NCI-H345 (cell line): ENCODE measurements around the gene MTPN.
A peak's percentile ranks its signal among the peaks of the same experiment; 100 is the strongest.

ENCODE experiments used
- DNase-seq: peaks from one replicate; lab custom pipeline; 2025; lab: John Stamatoyannopoulos, UW

Gene MTPN

DNA sequence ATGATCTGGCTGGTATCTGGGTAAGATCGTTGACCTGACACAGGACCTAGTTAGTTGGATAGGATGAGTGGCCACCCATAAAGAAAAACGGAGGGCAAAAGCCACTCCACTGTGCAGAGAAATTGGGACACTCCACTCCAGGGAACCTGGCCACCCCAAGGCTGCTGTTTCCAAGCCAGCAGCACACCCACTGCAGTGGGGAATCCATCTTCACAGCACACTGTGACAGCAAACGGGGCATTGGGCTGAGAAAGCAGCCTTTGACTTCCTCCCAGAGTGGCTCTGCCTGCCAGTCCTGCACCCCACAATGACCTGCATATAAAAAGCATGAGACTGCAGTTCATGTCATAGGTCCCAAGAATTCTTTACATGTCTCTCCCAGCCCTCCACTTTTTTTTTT, 52.9 kb downstream of the MTPN start:
- no peak for DNase-seq

DNA sequence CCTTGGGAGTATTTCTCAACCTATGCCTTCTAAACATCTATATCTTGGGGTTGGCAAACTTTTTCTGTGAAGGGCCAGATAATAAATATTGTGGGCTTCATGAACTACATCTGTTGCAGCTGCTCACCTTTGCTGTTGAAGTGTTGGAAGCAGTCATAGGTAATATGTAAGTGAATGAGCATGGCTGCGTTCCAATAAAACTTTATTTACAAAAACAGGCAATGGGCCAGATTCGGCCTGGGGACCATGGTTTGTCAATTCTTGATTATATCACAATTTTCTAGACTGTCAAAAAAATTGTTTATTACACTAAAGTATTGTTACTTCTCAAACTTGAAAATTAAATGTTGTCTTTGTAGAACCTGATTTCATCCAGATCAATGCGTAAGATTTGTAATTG, 54.9 kb downstream of the MTPN start:
- DNase-seq, result no peak

DNA sequence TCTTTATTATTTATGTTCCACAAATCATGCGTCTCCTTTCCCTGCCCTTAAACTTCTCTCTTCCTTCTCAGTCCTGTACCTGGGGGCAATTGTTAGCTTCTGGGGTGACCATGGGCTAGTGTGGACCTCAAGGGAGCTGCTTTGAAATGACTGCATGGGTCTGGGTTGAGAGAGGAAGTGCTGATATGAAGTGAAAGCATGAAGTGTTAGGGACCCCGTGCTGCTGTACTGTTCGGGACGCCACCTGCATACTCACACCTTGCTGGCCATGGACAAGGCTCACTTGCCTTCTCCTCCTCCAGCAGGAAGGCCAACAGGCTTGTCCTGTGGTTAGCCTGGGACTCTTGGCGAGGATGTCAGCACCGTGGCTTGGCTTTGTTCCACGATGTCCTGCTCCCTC, 56.7 kb downstream of the MTPN start:
- no peak for DNase-seq

DNA sequence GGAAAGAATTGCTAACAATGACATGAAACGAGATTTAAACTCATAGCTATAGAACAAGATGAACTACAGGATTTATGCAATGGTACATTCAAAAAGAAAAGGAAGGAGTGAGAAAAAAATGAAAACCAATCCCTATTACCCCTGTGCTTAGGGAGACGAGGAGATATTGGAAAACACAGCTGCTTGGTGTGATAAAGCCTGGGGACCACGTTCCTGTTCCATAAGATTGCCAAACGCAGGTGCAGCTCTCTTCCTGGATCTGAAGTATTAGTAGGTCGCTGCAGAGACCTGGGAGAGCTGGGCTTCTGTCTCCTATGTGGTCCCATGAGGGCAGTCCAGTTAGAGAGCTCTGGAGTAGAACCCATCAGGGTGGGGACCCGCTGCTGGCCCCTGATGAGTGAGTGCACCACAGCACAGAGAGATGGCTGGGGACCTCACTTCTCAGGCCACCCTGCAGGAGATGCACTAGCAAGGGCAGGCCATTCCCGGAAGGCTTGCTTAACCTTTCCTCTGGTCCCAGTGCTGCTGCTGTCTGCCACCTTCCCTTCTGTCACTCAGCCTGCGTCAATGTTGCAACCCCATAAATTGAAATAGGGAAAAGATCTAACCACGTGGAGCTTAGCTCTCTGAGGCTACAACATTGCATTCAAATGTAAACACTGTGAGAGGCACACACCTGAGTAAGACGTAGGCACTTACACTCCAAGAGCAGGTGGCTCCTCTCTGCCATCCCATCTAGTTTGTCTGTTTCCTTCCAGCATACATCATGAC, 57.9 kb downstream of the MTPN start:
- DNase-seq, result peak; percentile 28

DNA sequence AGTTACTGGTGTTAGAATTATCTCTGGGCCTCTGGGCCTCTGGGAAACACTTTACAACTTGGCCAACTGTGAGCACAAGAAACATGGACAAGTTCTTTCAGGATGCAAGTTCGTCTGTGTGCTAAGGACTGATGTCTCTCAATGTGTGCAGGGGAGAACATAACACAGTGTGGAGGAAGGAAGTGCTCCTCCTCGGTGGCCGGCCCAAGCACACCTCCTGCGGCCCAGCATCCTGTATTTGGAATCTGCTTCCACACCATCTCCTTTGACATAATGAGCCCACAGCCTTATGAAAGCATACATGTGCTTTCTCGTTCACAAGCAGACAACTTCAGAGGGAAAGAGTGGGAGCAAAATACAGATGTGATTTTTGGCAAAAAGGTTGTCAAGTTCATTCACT, 59.0 kb downstream of the MTPN start:
- DNase-seq, result no peak

DNA sequence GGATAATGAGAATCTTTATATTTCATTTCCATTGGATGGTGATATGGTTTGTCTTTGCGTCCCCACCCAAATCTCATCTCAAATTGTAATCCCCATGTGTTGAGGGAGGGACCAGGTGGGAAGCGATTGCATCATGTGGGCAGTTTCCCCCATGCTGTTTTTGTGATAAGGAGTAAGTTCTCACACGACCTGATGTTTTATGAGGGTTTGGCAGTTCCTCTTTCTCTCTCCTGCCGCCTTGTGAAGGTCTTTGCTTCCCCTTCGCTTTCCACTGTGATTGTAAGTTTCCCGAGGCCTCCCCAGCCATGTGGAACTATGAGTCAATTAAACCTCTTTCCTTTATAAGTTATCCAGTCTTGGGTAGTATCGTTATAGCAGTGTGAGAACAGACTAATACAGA, 59.4 kb downstream of the MTPN start:
- no peak for DNase-seq

DNA sequence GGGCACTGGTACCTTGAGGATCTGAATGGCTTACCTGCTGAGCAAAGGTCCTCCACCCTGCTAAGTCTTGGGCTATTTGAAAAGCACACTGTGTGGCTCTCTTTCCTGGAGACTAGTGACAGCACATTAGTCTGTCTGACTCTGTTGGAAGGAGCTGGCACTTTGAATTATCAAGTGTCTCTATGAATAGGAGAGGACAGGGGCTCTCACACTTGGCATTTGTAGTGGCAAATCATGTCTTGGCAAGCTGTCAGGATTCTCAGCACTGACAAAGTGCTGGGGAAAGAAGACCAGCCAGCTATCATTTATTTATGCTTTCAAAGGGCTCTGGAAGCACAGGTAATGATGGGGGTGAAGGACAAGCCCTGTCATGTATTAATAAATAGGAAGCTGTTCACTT, 62.8 kb downstream of the MTPN start:
- peak; percentile 18 for DNase-seq

DNA sequence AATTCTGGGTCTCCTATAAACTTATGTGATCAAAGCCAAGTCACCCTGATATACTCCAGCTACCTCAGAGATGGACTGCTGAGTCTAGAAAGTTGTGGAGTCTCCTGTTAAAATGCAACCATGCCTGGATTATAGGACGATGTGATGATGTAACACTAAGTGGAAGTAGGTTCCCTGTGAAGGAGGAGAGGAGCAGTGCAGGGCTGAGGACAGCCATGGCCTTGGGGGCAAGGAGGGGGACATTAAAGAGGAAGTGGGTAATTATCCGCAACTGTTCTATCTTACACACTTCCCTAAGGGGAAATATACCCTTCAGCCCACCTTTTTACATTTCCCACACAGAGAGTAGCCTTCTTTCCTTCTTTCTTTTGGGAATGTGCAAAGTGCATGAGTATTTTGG, 63.8 kb downstream of the MTPN start:
- no peak for DNase-seq

DNA sequence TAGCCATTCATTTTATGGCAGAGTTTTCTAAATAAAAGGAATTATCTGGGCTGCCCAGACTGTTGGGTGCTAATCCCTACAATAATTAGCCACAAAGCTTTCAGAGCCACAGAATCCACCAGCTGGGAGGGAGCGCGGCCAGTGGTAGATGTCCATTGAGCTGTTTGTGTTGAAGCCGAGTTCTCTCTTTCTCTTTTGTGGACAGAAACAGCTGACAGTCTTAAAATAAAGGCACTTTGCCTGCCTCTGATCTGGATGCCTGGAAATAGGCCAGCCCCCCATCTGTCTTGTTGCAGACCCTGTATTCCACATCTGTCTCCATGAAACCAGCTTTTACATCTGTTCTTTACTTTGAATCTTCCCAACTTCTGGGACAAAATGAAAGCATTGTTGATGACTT, 66.1 kb downstream of the MTPN start:
- no peak for DNase-seq

DNA sequence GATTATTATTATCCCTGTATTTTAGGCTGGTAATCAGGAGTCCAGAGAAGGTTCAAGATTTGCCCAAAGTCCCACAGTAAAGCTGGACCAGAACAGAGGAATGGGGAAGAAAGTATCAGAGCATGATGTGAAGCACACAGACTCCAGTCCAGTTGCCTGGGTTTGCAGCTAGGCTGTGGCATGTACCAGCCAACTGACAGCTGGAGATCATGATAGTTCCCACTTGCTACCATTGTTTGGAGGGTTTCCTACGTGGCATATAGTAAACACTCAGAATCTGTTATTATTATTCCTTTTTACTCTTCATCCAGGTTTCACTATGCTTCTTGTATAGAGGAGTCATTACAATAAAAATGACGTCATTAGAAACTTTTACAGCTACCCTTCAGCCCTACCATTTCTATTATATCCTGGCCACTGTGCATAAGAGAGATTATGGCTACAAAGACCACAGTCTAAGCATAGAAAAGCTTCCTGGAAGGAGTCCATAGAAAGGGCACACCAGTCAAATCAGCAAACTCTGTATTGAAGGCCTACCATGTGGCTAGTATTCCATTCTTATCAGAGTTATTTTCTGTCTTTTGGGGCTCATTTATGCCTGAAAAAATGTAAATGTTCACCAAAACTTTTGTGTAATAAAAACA, 66.6 kb downstream of the MTPN start:
- DNase-seq, result no peak

DNA sequence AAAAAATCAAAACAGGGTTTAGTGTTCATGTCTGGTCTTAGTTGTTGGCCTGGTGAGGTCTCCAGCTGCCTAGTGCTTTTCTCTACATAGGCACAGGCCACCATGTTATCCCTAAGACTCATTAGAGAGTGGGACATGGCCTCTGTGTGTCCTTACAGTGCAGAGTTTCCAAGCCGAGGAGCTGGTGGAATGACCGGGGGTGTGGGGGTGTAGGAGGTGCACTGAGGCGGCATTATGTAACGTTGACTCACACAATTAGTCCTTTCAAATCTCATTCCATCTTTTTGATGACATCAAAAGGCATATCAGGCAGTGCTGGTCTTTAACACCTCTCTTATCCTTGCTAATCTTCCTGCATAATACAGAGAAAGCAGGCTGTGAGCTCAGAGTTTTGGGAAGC, 71.3 kb downstream of the MTPN start:
- no peak for DNase-seq

DNA sequence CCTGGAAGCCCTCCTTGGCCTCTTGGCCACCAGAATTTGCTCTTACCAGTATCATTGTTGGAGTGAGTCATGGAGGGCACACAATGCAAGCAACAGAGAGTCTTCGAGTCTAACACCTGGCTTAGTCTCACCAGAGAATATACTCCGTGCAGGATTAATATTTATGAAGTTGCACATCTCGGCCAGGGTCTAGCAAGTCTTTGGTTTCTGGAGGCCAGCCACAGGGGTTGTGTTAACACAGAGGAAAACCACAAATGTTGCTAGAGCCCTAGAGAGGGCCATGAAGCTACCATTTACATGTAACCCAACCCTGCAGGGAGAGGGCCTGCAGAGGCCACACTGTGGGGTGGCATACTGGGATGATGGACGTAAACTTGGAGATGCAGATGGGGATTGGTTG, 71.8 kb downstream of the MTPN start:
- DNase-seq, result no peak

DNA sequence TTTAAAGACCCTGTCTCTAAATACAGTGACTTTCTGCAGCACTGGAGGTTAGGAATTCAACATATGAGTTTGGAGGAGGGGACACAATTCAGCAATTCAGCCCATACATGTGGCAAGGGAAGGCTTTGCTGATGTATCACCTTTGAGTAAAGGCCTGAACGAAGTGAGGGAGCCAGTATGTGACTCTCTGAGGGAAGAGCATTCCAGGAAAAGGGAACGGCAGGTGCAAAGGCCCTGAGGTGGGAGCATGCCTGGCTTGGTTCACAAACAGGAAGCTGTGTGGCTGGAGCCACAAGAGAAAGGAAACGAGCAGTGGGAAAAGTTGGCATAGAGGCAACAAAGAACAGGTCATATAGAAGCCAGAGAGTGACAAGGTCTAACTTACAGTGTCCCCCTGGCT, 72.9 kb downstream of the MTPN start:
- DNase-seq, result no peak

DNA sequence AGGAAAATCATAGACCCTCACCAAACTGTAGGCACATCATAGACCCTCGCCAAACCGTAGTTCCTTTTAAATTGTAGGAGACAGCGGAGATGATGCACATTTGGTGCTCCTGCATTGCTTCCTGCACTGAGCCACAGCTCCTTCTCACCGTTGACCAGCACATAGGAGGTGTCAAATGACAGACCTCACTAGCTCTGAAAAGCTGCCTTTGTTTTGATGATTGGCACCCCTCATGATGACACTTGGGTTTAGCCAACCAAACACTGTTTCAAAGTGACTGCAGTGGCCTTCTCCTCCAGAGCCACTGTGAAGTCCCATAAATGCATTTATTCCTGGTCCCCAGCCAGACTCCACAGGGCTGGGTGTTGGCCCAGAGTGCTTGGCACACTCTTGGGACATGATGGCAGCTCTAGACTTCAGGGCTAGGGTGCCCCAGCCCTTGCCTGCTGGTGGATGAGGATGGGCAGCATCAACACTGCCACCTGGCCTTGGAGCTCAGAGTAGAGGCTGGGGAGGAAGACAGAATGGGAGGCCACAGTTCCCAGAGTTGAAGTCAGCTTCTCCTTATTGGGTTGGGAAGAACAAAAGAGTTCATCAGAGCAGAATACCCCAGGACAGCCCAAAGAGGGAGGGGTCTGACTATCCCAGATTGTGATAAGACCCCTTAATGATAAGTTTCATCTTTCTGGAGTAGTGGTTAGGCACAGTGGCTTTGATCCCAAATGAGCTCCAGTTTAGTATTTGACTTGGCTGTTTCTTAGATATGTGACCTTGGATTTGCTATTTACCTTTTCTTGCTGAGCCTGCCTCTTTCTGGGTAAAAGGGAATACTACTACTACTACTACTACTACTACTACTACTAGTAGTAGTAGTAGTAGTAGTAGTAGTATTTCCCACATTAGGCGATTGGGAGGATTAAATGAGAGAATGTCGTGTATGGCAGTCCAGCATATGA, 75.3 kb downstream of the MTPN start:
- no peak for DNase-seq

DNA sequence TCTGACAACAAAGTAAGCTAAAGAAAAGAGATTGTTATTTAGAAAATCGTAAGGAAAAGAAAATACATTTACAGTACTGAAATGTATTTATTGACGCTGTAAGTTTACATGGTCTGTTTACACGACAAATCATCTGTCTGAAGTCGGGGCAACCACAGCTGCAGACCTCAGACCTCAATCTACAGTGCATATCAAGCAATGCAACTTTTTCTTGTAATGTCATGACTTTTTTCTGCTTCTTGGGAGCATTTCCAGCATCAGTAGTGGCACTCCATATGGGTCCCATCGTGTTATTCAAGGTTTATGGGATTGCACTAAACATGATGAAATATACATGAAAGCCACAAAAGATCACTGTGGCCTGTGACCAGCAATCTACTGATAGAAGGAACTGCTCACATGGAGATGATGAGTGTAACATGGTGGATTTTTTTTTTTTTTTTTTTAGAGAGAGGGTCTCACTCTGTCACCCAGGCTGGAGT, 77.1 kb downstream of the MTPN start:
- DNase-seq, result no peak

DNA sequence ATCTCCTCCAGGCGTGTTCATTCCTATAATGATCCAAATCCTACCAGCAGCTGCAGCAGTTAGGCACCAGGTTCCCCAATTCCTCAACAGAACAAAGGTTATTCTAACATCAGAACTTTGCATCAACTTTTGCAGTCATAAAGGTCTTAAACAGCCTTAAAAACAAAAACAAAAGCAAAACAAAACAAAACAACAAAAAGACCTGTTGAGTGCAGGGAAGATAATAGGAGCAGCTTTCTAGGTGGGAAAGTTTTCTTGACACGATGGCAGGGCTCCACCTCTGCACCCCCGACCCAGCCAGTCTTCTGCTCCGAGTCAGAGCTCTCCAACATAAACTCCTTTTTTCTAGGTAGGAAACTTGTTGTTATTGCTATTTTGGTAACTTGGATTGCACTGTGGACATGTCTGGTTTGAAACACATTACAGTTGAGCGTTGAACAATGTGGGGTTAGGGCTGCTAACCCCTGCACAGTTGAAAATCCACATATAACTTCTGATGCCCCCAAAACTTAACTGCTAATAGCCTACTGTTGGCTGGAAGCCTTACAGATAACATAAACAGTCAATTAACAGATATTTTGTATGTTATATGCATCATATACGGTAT, 77.6 kb downstream of the MTPN start:
- no peak for DNase-seq

DNA sequence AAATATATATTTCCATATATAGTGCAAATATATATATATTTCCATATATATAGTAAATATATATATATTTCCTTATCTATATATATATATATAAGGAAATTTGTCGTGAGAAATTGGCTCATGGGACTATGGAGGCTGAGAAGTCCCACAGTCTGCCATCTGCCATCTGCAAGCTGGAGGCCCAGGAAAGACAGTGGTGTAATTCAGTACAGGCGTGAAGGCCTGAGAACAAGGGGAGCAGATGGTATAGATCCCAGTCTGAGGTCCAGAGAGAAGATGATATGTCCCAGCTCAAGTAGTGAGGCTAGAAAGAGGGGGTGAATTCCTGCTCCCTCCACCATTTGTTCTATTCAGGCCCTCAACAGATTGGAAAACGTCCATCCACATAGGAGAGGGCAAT, 78.9 kb downstream of the MTPN start:
- DNase-seq, result no peak

DNA sequence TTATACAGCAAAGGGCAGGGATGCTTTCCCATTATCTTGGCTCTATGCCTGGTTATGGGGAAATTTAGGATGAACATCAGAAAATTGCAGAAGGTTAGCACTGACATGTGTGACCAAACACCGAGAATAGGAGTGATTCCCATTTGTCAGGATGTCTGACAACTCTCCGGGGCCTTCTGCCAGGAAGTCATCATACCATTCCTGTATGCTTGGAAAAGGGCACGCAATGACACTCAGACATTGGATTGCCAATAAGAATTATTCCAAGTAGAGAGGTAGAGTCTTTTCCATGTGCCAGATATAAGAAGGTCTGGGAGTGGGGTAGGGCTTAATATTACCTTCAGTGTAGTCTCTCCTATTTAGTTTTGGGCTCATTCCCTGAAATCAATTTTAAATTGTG, 82.3 kb downstream of the MTPN start:
- DNase-seq, result no peak

DNA sequence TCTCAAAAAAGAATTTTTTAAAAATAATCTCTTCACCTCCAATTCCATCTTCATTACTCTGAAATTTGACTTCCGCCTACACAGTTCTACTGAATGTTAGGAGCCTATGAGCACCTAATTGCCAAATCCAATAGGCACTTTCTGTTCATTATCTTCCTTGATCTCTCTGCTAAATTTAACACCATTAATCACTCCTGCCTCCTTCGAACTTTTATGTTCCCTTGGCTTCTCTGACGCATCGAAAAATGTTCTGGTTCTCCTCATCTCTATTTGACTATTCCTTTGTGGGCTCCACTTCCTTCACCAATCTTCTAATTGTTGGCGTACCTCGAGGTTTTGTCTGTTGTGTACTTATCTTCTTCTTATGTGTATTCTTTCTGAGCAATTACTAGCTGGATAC, 87.3 kb downstream of the MTPN start:
- DNase-seq, result no peak

DNA sequence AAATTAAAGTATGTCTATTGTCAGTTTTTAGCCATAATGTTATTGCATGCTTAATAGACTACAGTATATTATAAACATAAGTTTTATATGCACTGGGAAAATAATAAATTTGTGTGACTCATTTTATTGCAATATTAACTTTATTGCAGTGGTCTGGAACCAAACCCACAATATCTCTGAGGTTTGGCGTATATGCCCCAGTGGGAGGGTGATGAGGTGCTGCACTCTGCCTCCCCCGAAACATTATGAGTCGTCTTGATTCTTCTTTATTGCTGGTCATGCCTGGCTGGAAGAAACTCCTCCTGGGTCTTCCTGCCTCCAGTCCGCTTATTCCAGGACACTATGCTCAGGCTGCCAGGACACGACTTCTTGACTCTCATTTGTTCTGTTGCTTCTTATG, 88.4 kb downstream of the MTPN start:
- DNase-seq, result no peak

DNA sequence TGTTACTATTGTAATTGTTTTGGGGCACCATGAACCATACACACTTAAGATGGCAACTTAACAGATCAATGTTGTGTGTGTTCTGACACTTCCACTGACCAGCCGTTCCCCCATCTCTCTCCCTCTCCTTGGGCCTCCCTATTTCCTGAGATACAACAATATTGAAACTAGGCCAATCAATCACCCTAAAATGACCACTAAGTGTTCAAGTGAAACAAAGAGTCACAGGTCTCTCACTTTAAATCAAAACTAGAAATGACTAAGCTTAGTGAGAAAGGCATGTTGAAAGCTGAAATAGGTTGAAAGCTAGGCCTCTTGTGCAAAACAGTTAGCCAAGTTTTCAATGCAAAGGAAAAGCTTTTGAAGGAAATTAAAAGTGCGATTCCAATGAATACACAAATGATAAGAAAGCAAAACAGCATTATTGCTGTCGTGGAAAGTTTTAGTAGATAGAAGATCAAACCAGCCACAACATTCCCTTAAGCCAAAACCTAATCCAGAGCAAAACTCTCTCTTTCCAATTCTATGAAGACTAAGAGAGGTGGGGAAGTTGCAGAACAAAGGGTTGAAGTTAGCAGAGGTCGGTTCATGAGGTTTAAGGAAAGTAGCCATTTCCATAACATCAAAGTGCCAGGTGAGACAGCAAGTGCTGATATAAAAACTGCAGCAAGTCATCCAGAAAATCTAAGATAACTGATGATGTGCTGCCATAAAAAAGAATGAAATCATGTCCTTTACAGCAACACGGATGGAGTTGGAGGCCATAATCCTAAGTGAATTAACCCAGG, 90.6 kb downstream of the MTPN start:
- no peak for DNase-seq
